Chondrocyte (in vitro differentiated cells): ENCODE data around the gene ADCYAP1R1. TPM values are rescaled to one million over a fixed set of nuclear protein-coding genes. Genes with fewer than 3 reads are reported as not detected.
A peak's percentile ranks its signal among the peaks of the same experiment; 100 is the strongest.
"Not testable (repeated sequence)": the region's sequence is repeated elsewhere in the genome, so short reads cannot be mapped to it uniquely, and the experiment has no call there.

ENCODE experiments used
- DNase-seq: peaks from one replicate; pipeline ENCODE4 v3.0.0; 2021; ENCODE audit warnings: mixed read lengths, low spot score
- H3K27ac Mint-ChIP-seq: one replicate; pipeline ENCODE4 v1.8.0; 2021; ENCODE audit warnings: mild to moderate bottlenecking, moderate library complexity, mixed read lengths; ENCODE audit not compliant: unreplicated experiment
- H3K27me3 Mint-ChIP-seq: 2 replicates; pipeline ENCODE4 v1.8.0; 2021; ENCODE audit warnings: low read depth, mixed read lengths
- H3K36me3 Mint-ChIP-seq: 2 replicates; pipeline ENCODE4 v1.8.0; 2021; ENCODE audit warnings: low read depth, mixed read lengths
- H3K4me1 Mint-ChIP-seq: 2 replicates; pipeline ENCODE4 v1.8.0; 2021; ENCODE audit warnings: low read depth, mild to moderate bottlenecking, mixed read lengths
- H3K4me3 Mint-ChIP-seq: one replicate; pipeline ENCODE4 v1.8.0; 2021; ENCODE audit warnings: mild to moderate bottlenecking, moderate library complexity, mixed read lengths; ENCODE audit not compliant: unreplicated experiment
- H3K9me3 Mint-ChIP-seq: 2 replicates; pipeline ENCODE4 v1.8.0; 2021; ENCODE audit warnings: low read depth, mixed read lengths
- total RNA-seq: library from RNA; stranded (reverse); gene quantifications from 3 replicates; pipeline ENCODE4 v1.2.1, GENCODE V29; 2021
- TF ChIP-seq, protein P1 (sequence below): fragments of 200-600 bp; sonication (generic); IDR thresholded peaks from 2 replicates; pipeline ENCODE4 v1.5.0; 2021; ENCODE audit warnings: antibody characterized with exemption, mild to moderate bottlenecking, moderate library complexity

ADCYAP1R1 gene
- total RNA-seq, 1 donor from 2014 or later, result not detected

DNA sequence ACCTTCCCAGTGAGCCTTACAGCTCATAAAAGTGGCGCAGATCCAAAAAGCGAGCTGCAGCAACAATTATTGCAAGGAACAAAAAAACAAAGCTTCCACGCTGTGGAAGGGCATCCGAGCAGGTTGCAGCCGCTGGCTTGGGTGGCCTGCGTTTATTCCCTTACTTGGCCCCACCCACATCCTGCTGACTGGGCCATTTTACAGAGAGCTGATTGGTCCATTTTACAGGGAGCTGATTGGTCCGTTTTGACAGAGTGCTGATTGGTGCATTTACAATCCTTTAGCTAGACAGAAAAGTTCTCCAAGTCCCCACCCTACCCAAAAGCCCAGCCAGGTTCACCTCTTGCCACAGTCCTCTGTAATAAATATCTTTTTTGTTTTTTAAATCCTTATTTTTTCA, 85.1 kb downstream of the ADCYAP1R1 start:
- TF ChIP-seq, protein P1, sequence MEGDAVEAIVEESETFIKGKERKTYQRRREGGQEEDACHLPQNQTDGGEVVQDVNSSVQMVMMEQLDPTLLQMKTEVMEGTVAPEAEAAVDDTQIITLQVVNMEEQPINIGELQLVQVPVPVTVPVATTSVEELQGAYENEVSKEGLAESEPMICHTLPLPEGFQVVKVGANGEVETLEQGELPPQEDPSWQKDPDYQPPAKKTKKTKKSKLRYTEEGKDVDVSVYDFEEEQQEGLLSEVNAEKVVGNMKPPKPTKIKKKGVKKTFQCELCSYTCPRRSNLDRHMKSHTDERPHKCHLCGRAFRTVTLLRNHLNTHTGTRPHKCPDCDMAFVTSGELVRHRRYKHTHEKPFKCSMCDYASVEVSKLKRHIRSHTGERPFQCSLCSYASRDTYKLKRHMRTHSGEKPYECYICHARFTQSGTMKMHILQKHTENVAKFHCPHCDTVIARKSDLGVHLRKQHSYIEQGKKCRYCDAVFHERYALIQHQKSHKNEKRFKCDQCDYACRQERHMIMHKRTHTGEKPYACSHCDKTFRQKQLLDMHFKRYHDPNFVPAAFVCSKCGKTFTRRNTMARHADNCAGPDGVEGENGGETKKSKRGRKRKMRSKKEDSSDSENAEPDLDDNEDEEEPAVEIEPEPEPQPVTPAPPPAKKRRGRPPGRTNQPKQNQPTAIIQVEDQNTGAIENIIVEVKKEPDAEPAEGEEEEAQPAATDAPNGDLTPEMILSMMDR, result no peak
- Mint-ChIP-seq H3K27ac (no peak overlapping the region), H3K4me1 (peaks cover 3% of the 10 kb centered on the region), H3K27me3 (peaks cover 18% of the 10 kb centered on the region), H3K9me3 (no peaks in the 10 kb centered on the region), H3K36me3 (no peaks in the 10 kb centered on the region), H3K4me3 (no peak overlapping the region)
- DNase-seq, result no peak

DNA sequence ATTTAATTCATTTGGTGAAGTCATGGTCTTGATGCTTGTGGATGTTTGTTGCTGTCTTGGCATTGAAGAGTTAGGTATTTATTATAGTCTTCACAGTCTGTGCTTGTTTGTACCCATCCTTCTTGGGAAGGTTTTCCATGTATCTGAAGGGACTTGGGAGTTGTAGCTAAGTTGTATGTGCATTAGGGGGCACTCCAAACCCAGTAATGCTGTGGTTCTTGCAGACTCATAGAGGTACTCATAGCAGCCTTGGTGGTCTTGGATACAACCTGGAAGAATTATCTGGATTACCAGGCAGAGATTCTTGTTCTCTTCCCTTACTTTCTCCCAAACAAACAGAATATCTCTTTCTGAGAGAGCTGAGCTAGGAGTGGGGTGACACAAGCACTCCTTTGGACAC, 93.2 kb downstream of the ADCYAP1R1 start:
- H3K4me1 Mint-ChIP-seq, result no peaks in the 10 kb centered on the region
- H3K36me3 Mint-ChIP-seq, result no peaks in the 10 kb centered on the region
- H3K9me3 Mint-ChIP-seq, result peaks cover 6% of the 10 kb centered on the region
- H3K27me3 Mint-ChIP-seq, result peaks cover 59% of the 10 kb centered on the region
- TF ChIP-seq, protein P1, result peak; percentile 9
- DNase-seq, result no peak
- no peak overlapping the region for H3K27ac Mint-ChIP-seq
- H3K4me3 Mint-ChIP-seq, result no peak overlapping the region

DNA sequence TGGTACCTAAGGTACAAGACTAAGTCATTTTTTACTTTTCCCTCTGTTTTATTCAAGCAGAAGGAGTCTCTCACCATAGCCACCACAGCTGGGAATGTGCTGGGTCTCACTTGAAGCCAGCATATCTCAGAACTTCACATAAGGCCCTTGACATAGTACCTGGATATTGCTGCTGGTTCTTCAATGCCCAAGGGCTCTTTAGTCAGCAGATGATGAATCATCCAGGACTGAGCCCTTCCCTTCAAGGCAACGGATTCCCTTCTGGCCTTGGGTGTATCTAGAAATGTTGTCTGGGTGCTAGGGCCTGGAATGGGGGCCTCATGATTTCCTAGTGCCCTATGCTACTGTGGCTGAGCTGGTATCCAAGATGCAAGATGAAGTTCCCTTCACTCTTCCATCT, 93.9 kb downstream of the ADCYAP1R1 start:
- TF ChIP-seq, protein P1, result no peak
- no peak overlapping the region for H3K4me3 Mint-ChIP-seq
- H3K27me3 Mint-ChIP-seq, result peaks cover 53% of the 10 kb centered on the region
- no peak overlapping the region for H3K27ac Mint-ChIP-seq
- DNase-seq, result no peak
- no peaks in the 10 kb centered on the region for H3K36me3 Mint-ChIP-seq
- H3K9me3 Mint-ChIP-seq, result peaks cover 6% of the 10 kb centered on the region
- H3K4me1 Mint-ChIP-seq, result no peaks in the 10 kb centered on the region

DNA sequence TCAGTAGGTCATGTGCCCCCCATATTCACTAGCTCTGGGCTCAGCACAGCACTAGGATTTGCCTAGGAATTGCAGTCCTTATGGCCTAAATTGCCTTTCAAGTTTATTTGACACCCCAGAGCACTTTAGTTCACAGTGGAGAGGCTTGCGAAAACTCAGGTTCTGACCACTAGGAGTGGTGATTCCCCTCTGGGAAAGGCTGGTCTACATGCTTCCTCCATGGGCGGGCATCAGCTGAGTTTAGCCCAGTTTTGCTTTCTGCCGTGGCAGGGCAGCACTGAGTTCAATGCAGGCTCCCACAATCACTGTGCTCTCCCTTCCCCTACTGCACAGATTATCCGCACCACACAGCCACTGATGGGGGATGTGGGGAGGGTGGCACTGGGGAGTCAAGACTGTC, 94.4 kb downstream of the ADCYAP1R1 start:
- no peaks in the 10 kb centered on the region for H3K4me1 Mint-ChIP-seq
- DNase-seq, result no peak

DNA sequence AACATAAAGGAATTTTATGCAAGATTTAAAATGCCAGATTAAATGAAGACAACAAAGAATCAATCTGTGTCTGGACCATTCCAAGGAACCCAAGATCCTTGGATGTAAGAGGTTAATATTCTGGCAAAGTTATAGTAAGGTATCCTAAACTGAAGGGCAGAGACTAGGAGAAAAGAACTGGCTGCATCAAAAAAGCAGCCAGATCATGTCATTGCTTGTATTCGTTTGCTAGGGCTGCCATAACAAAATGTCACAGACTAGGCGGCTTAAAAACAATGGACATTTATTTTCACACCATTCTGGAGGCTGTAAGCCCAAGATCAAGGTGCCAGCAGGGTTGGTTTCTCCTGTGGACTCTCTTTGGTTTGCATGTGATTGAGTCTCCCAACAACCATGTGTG, 99.7 kb downstream of the ADCYAP1R1 start:
- no peak overlapping the region for H3K27ac Mint-ChIP-seq

More for the DNA sequence above, 94.4 kb downstream of the ADCYAP1R1 start:
- Mint-ChIP-seq H3K36me3 (no peaks in the 10 kb centered on the region), H3K27me3 (peaks cover 49% of the 10 kb centered on the region), H3K9me3 (peaks cover 6% of the 10 kb centered on the region), H3K27ac (no peak overlapping the region), H3K4me3 (no peak overlapping the region)
- TF ChIP-seq, protein P1, result no peak

DNA sequence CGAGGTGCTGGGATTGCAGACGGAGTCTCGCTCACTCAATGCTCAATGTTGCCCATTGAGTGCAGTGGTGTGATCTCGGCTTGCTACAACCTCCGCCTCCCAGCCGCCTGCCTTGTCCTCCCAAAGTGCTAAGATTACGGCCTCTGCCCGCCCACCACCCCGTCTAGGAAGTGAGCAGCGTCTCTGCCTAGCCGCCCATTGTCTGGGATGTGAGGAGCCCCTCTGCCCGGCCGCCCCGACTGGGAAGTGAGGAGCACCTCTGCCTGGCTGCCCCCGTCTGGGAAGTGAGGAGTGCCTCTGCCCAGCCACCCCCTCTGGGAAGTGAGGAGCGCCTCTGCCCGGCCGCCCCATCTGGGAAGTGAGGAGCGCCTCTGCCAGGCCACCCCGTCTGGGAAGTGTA, 101.2 kb downstream of the ADCYAP1R1 start:
- H3K27ac Mint-ChIP-seq, DNase-seq, H3K36me3 Mint-ChIP-seq, H3K4me3 Mint-ChIP-seq, H3K4me1 Mint-ChIP-seq: not testable (repeated sequence)
- H3K9me3 Mint-ChIP-seq, result peaks cover 10% of the 10 kb centered on the region
- peaks cover 25% of the 10 kb centered on the region for H3K27me3 Mint-ChIP-seq

More for the DNA sequence above, 99.7 kb downstream of the ADCYAP1R1 start:
- H3K9me3 Mint-ChIP-seq, result peaks cover 10% of the 10 kb centered on the region
- H3K4me1 Mint-ChIP-seq, result no peaks in the 10 kb centered on the region
- no peak for DNase-seq
- H3K36me3 Mint-ChIP-seq, result no peaks in the 10 kb centered on the region
- peaks cover 21% of the 10 kb centered on the region for H3K27me3 Mint-ChIP-seq
- TF ChIP-seq, protein P1, result no peak
- no peak overlapping the region for H3K4me3 Mint-ChIP-seq
